A549 (cell line): Measurements from ENCODE around the gene TBC1D25. TPM values are rescaled to one million over a fixed set of nuclear protein-coding genes. Genes with fewer than 3 reads are reported as not detected.
"Not testable (repeated sequence)": the region's sequence is repeated elsewhere in the genome, so short reads cannot be mapped to it uniquely, and the experiment has no call there.

Experiments used
- ATAC-seq, 2 experiments: fragments of 200-7000 bp in 1 of 2; fragments of >200 bp in 1 of 2; cut with Nextera tagmentation in 1 of 2; cut with Tn5 transposase in 1 of 2; 3 replicates each; pipeline versions ENCODE4 v1.8.0 to v1.9.1; 2018 to 2020; ENCODE audit warnings: mild to moderate bottlenecking in 1 of 2, moderate library complexity in 1 of 2
- CTCF ChIA-PET: fragments of 300-600 bp; sonication (Branson Sonifier 250); formaldehyde crosslinking; extraction: SDS; loops from one replicate; lab custom pipeline; 2021; ENCODE audit warnings: antibody characterized with exemption, inconsistent platforms; lab: Yijun Ruan, JAX
- POLR2A ChIA-PET: fragments of 350-600 bp; formaldehyde crosslinking; extraction: SDS; loops from one replicate; lab custom pipeline; 2021; ENCODE audit warnings: antibody characterized with exemption, inconsistent platforms; lab: Yijun Ruan, JAX
- DNase-seq, 2 experiments: peaks; one replicate each; pipeline versions ENCODE4 v3.0.0 to v3.0.0-alpha.2; 2011 to 2016; ENCODE audit warnings: low read depth in 1 of 2, low spot score in 1 of 2
- FAIRE-seq: peaks from 2 replicates; lab custom pipeline; 2011; peaks lifted over from hg19 to GRCh38; lab: Jason Lieb, UNC
- H3K27ac ChIP-seq, 2 experiments: fragments of >200 bp; sonication (Bioruptor Twin); formaldehyde crosslinking; 3 replicates each; pipeline ENCODE4 v1.5.1; 2016 to 2017
- H3K4me1 ChIP-seq: fragments of >200 bp; sonication (Bioruptor Twin); formaldehyde crosslinking; 3 replicates; pipeline ENCODE4 v1.6.1; 2016
- H3K4me2 ChIP-seq: fragments of >200 bp; sonication (Bioruptor Twin); formaldehyde crosslinking; 3 replicates; pipeline ENCODE4 v1.6.1; 2016
- H3K4me3 ChIP-seq: fragments of >200 bp; sonication (Bioruptor Twin); formaldehyde crosslinking; 3 replicates; pipeline ENCODE4 v1.5.1; 2016
- H3K9me3 ChIP-seq: fragments of >200 bp; sonication (Bioruptor Twin); formaldehyde crosslinking; 3 replicates; pipeline ENCODE4 v1.6.1; 2016
- BHLHE40 ChIP-seq: IDR thresholded peaks from 2 replicates; pipeline ENCODE4 v1.6.1; 2012; ENCODE audit warnings: low read depth, low read length, inconsistent platforms
- CBX8 ChIP-seq: fragments of 200-600 bp; sonication (generic); IDR thresholded peaks from 2 replicates; pipeline ENCODE4 v1.6.1; 2016
- EHF ChIP-seq: fragments of 250-450 bp; sonication (Bioruptor Pico); IDR thresholded peaks from 2 replicates; pipeline ENCODE4 v1.5.0; 2020; ENCODE audit warnings: mild to moderate bottlenecking
- FOSB ChIP-seq: fragments of 250-450 bp; sonication (Bioruptor Pico); IDR thresholded peaks from 2 replicates; pipeline ENCODE4 v1.5.0; 2020; ENCODE audit warnings: mild to moderate bottlenecking, moderate library complexity
- FOSL2 ChIP-seq, 2 experiments: fragments of 450-650 bp in 1 of 2; fragments of >200 bp in 1 of 2; sonication (Bioruptor Twin) in 1 of 2; formaldehyde crosslinking; IDR thresholded peaks; 2 replicates each; pipeline versions ENCODE4 v1.5.0 to v1.6.1; 2016 to 2020; ENCODE audit warnings: mild to moderate bottlenecking in 1 of 2, moderate library complexity in 1 of 2
- GATA3 ChIP-seq: IDR thresholded peaks from 2 replicates; pipeline ENCODE4 v1.6.1; 2012; ENCODE audit warnings: borderline replicate concordance
- HDAC2 ChIP-seq: fragments of 200-600 bp; sonication (generic); IDR thresholded peaks from 2 replicates; pipeline ENCODE4 v1.6.1; 2016
- MYC ChIP-seq: IDR thresholded peaks from 2 replicates; pipeline ENCODE4 v1.6.1; 2012; ENCODE audit warnings: mild to moderate bottlenecking, inconsistent platforms, low read length, improper control_type of control experiment, borderline replicate concordance
- NPAS2 ChIP-seq: fragments of 250-450 bp; sonication (Bioruptor Pico); IDR thresholded peaks from 2 replicates; pipeline ENCODE4 v1.8.0; 2022; ENCODE audit warnings: mild to moderate bottlenecking, moderate library complexity, borderline replicate concordance
- NR3C1 ChIP-seq: fragments of >200 bp; sonication (Bioruptor Twin); formaldehyde crosslinking; IDR thresholded peaks from 3 replicates; pipeline ENCODE4 v1.6.1; 2017
- PHF8 ChIP-seq: fragments of 200-600 bp; sonication (generic); IDR thresholded peaks from 2 replicates; pipeline ENCODE4 v1.6.1; 2016; ENCODE audit warnings: low read depth, mild to moderate bottlenecking, antibody characterized with exemption, moderate library complexity, borderline replicate concordance
- POLR2A ChIP-seq: IDR thresholded peaks from 2 replicates; pipeline ENCODE4 v1.6.1; 2012; ENCODE audit warnings: mild to moderate bottlenecking, low read length
- POLR2AphosphoS2 ChIP-seq: conservative IDR thresholded peaks from 2 replicates; pipeline ENCODE4 v1.6.1; 2012; ENCODE audit warnings: low read length, improper control_type of control experiment, inconsistent platforms
- RARB ChIP-seq: fragments of 250-450 bp; sonication (Bioruptor Pico); IDR thresholded peaks from 2 replicates; pipeline ENCODE4 v1.8.0; 2021; ENCODE audit warnings: mild to moderate bottlenecking, moderate library complexity
- RCOR1 ChIP-seq: fragments of 150-350 bp; IDR thresholded peaks from 2 replicates; pipeline ENCODE4 v1.6.1; 2014; ENCODE audit warnings: antibody characterized with exemption, low read length, low read depth
- SREBF2 ChIP-seq: fragments of 450-650 bp; IDR thresholded peaks from 2 replicates; pipeline ENCODE4 v1.6.1; 2014; ENCODE audit warnings: mild to moderate bottlenecking, moderate library complexity
- USF2 ChIP-seq: fragments of 450-650 bp; IDR thresholded peaks from 2 replicates; pipeline ENCODE4 v1.6.1; 2014; ENCODE audit warnings: antibody characterized with exemption
- ZNF302 ChIP-seq: fragments of 250-450 bp; sonication (Bioruptor Pico); IDR thresholded peaks from 2 replicates; pipeline ENCODE4 v1.9.0; 2021; ENCODE audit warnings: inconsistent platforms, mild to moderate bottlenecking, moderate library complexity
- WGBS: methylation state at CpG from one replicate; pipeline ENCODE4 v1.1.6; 2017; ENCODE audit errors: missing lambda C conversion rate; 5-methylcytosine and 5-hydroxymethylcytosine counted together
- polyA plus RNA-seq, 4 experiments: library from polyadenylated mRNA; depleted of rRNA in 3 of 4; stranded (reverse); fragments of >200 nt; fragmentation: RNase III in 1 of 4; extraction: RNeasy Plus Mini Kit Qiagen cat#74134 plus additional on column Dnase treatment in 1 of 4; gene quantifications; 2 replicates in 3 of 4; 3 replicates in 1 of 4; pipeline ENCODE4 v1.2.3, GENCODE V29; 2011 to 2017
- TF ChIP-seq, protein P1 (sequence below): IDR thresholded peaks from 2 replicates; pipeline ENCODE4 v1.6.1; 2012
- TF ChIP-seq, protein P2 (sequence below): fragments of >200 bp; sonication (Bioruptor Twin); formaldehyde crosslinking; IDR thresholded peaks from 3 replicates; pipeline ENCODE4 v1.5.1; 2016

Gene TBC1D25
- polyA plus RNA-seq, 2 of the 4 experiments (the other 2 are of a cell fraction), result 8.6 to 13.0 TPM

DNA sequence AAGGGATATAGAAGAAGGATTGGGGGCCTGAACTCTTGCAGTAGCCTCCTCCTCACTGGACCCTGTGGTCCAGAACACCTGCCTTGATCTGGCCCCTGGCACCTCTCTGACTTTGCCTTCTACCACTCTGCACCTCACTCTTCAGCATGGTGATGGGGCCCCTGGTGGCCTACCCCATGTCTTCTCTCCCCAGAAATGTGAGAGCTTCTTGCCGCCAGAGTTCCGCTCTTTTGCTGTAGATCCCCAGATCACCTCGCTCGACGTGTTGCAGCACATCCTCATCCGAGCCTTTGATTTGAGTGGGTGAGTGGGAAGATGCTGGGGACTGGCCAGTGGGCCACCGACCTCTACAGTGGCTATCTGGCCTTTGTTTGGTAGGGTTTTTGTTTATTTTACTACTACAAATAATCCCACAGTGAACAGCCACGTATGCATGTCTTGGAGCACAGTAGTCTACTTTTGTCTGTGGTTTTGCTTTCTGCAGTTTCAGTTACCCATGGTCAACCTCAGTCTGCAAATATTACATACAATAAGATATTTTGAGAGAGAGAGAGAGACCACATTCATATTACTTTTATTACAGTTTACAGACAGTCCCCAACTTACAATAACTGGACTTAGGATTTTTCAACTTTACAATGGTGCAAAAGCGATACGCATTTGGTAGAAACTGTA lies 1.8 kb downstream of the TBC1D25 start:
- TF ChIP-seq GATA3, result no peak
- TF ChIP-seq PHF8, result no peak
- TF ChIP-seq BHLHE40, result no peak
- no peak for TF ChIP-seq EHF
- TF ChIP-seq NPAS2, result no peak
- no peak for TF ChIP-seq RARB
- no peak for TF ChIP-seq POLR2A
- no peak for TF ChIP-seq FOSB (CRISPR knock-in tag)
- ChIA-PET POLR2A (no interaction called here), CTCF (no interaction called here)
- Histone ChIP-seq H3K27ac (no peak overlapping the region), H3K9me3 (no peaks in the 10 kb centered on the region), H3K4me3 (no peak overlapping the region), H3K4me2 (peak overlapping the region; percentile 95; the same call in 2 of the 3 replicates), H3K4me1 (peaks cover 9% of the 10 kb centered on the region)
- no peak for FAIRE-seq
- no peak for DNase-seq
- 91% methylated on average over 10 of the region's 10 CpGs for WGBS
- ATAC-seq, result no peak

- ChIA-PET POLR2A (interaction anchor here (1.2 to 2.0 kb wide), 2 partner anchors 9 to 25 kb away, joined by 3 to 6 read pairs; partner anchors contain the start of genes RBM3 and TBC1D25), CTCF (no interaction called here)
- WGBS, result 88% methylated on average over 3 of the region's 3 CpGs
- no peaks in the 10 kb centered on the region for H3K9me3 ChIP-seq
- TF ChIP-seq ZNF302 (CRISPR knock-in tag) (no peak), POLR2AphosphoS2 (no peak), FOSB (CRISPR knock-in tag) (no peak), BHLHE40 (no peak)
- DNase-seq (no peak), FAIRE-seq (no peak), ATAC-seq (no peak)
- no peaks in the 10 kb centered on the region for H3K4me1 ChIP-seq
- no peak overlapping the region for H3K27ac ChIP-seq
- H3K4me2 ChIP-seq, result no peak overlapping the region
- H3K4me3 ChIP-seq, result no peak overlapping the region
Observed at GRCh38 chrX:48548871-48549270, 9.4 kb downstream of the TBC1D25 start.

DNA sequence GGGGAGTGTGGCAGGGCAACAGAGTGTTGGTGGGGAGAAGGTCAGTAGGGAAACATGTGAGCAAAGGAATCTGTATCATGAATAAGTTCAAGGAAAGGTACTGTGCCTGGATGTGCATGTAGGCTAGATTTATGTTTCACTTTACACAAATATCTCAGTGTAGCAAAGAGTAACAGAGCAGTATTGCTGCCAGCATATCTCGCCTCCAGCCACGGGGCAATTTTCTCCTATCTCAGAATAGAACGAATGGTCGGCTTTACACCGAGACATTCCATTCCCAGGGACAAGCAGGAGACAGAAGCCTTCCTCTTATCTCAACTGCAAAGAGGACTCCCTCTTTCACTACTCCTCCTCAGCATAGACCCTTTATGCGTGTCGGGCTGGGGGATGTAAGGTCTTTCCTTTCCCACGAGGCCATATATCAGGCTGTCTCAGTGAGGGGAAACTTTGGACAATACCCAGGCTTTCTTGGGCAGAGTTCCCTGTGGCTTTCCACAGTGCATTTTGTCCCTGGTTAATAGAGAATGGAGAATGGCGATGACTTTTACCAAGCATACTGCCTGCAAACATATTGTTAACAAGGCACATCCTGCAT lies 16.3 kb downstream of the TBC1D25 start:
- DNase-seq, FAIRE-seq, POLR2A ChIA-PET, ATAC-seq, H3K4me3 ChIP-seq, H3K9me3 ChIP-seq, H3K27ac ChIP-seq, H3K4me1 ChIP-seq, CTCF ChIA-PET, H3K4me2 ChIP-seq: not testable (repeated sequence)
- WGBS, result 94% methylated on average over 9 of the region's 9 CpGs

GRCh38 chrX:48558271-48558670 lies 18.8 kb downstream of the TBC1D25 start:
- ATAC-seq (peak; percentile 82 to 89), FAIRE-seq (no peak), DNase-seq (peak; percentile 36 to 47)
- H3K4me3 ChIP-seq, result no peak overlapping the region
- no peak for TF ChIP-seq USF2
- no peak for TF ChIP-seq HDAC2
- no peak for TF ChIP-seq FOSL2 (IDR thresholded peaks at IDR 0.05)
- TF ChIP-seq FOSL2 (CRISPR knock-in tag; IDR thresholded peaks at IDR 0.05), result 0 out of 2 replicates have a peak, but pooled peaks have one; percentile 45
- 69% methylated on average over 4 of the region's 4 CpGs for WGBS
- ChIA-PET CTCF (interaction anchor here (0.7 to 0.8 kb wide), 2 partner anchors 10 to 18 kb away, joined by 4 read pairs; partner anchors contain the start of gene TBC1D25), POLR2A (interaction anchor here (0.8 to 1.2 kb wide), 2 partner anchors 16 to 19 kb away, joined by 4 to 5 read pairs; partner anchors contain the start of genes RBM3 and TBC1D25)
- H3K4me2 ChIP-seq, result no peak overlapping the region
- no peaks in the 10 kb centered on the region for H3K9me3 ChIP-seq
- H3K27ac ChIP-seq, result no peak overlapping the region
- no peaks in the 10 kb centered on the region for H3K4me1 ChIP-seq

DNA sequence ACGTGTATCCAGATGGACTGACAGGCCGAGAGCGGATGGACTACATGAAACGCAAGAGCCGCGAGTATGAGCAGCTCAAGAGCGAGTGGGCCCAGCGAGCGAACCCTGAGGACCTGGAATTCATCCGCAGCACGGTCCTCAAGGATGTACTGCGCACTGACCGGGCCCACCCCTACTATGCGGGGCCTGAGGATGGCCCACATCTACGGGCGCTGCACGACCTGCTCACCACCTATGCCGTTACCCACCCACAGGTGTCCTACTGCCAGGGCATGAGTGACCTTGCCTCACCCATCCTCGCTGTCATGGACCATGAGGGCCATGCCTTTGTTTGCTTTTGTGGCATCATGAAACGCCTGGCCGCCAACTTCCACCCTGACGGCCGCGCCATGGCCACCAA lies 20.1 kb downstream of the TBC1D25 start:
- WGBS, result 93% methylated on average over 19 of the region's 24 CpGs
- no peak for FAIRE-seq
- CTCF ChIA-PET, result interaction anchor here (0.7 kb wide), 1 partner anchor 12 kb away, joined by 3 read pairs; no protein-coding TSS in a partner anchor

More for the DNA sequence above, 20.1 kb downstream of the TBC1D25 start:
- POLR2A ChIA-PET, result no interaction called here
- TF ChIP-seq CBX8 (no peak), NR3C1 (no peak), POLR2AphosphoS2 (no peak), MYC (no peak), SREBF2 (no peak), FOSL2 (IDR thresholded peaks at IDR 0.05) (no peak), FOSL2 (CRISPR knock-in tag; IDR thresholded peaks at IDR 0.05) (no peak), USF2 (no peak), RCOR1 (no peak)
- TF ChIP-seq, protein P1, sequence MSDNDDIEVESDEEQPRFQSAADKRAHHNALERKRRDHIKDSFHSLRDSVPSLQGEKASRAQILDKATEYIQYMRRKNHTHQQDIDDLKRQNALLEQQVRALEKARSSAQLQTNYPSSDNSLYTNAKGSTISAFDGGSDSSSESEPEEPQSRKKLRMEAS, result no peak
- TF ChIP-seq, protein P2, sequence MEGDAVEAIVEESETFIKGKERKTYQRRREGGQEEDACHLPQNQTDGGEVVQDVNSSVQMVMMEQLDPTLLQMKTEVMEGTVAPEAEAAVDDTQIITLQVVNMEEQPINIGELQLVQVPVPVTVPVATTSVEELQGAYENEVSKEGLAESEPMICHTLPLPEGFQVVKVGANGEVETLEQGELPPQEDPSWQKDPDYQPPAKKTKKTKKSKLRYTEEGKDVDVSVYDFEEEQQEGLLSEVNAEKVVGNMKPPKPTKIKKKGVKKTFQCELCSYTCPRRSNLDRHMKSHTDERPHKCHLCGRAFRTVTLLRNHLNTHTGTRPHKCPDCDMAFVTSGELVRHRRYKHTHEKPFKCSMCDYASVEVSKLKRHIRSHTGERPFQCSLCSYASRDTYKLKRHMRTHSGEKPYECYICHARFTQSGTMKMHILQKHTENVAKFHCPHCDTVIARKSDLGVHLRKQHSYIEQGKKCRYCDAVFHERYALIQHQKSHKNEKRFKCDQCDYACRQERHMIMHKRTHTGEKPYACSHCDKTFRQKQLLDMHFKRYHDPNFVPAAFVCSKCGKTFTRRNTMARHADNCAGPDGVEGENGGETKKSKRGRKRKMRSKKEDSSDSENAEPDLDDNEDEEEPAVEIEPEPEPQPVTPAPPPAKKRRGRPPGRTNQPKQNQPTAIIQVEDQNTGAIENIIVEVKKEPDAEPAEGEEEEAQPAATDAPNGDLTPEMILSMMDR, result no peak
- no peak for ATAC-seq
- H3K4me1 ChIP-seq, result no peaks in the 10 kb centered on the region
- no peaks in the 10 kb centered on the region for H3K9me3 ChIP-seq
- no peak for DNase-seq
- no peak overlapping the region for H3K4me2 ChIP-seq
- H3K4me3 ChIP-seq, result no peak overlapping the region
- H3K27ac ChIP-seq, result no peak overlapping the region
